Skin epidermis (tissue), 12 donors: ENCODE data around the gene SYCE3.

Experiments
- H3K27ac ChIP-seq, 21 experiments: fragments of 200-600 bp; sonication (generic) in 11 of 21; one replicate each; pipeline ENCODE4 v1.5.0; 2020; ENCODE audit warnings: mild to moderate bottlenecking in 3 of 21, inconsistent platforms in 2 of 21, moderate library complexity in 2 of 21
- H3K4me3 ChIP-seq, 7 experiments: fragments of 200-600 bp; sonication (generic) in 2 of 7; one replicate each; pipeline ENCODE4 v1.5.0; 2020; ENCODE audit warnings: inconsistent platforms in 2 of 7, mild to moderate bottlenecking in 2 of 7, moderate library complexity in 1 of 7

Gene SYCE3

DNA sequence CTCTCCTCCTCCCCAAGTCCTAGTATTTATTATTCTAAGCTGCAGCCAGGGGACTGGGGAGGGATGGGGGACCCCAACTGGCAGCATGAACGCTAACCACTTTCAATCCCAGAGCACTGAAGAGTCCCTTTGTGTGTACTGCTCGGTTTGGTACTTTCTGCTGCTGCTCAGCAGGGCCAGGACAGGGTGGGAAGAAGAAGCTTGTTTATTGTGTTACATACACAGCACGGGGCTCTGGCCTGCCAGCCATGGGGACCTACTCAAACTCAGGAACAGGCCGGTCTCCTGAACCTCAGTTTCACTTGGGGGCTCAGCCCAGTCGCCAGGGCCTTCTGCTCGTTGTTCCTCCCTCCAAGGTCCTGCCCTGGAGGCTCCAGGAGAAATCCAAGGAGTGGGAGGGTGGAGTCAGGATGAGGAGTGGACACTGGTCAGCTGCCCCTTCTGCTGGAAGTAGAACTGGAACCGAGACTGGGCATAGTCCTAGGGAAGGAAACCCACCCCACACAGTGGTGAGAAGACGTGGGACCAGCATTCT is 16.1 kb upstream of the SYCE3 start:
- no peak overlapping the region for H3K4me3 ChIP-seq
- no peak overlapping the region for H3K27ac ChIP-seq

- Histone ChIP-seq H3K4me3 (peak within 1 kb of the TSS in 1 of 7 experiments; percentile 3), H3K27ac (peak within 1 kb of the TSS in 4 of 21 experiments; percentile 3 to 29 (median 16))
These were observed 15.5 kb upstream of the SYCE3 start, which contains the start of gene CPT1B for GRCh38 chr22:50577987-50578775. TSS of gene CPT1B (minus strand) at chr22:50578427. CDS start at chr22:50577915, 512 bp downstream.

DNA sequence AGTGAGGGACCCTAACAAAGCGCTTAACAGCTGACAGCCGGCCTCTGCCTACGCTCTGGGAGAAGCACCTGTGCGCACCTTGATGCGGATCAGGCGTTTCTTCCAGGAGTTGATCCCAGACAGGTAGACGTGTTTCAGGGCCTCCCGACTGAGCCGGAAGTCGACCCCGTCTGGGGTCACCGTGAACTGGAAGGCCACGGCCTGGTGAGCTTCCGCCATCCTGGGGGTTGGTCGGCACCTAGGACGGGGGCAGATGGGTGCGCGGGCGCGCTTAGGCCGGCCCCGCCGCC is 14.9 kb upstream of the SYCE3 start:
- Histone ChIP-seq H3K4me3 (peak overlapping the region in 1 of 7 experiments; percentile 3), H3K27ac (no peak overlapping the region)

DNA sequence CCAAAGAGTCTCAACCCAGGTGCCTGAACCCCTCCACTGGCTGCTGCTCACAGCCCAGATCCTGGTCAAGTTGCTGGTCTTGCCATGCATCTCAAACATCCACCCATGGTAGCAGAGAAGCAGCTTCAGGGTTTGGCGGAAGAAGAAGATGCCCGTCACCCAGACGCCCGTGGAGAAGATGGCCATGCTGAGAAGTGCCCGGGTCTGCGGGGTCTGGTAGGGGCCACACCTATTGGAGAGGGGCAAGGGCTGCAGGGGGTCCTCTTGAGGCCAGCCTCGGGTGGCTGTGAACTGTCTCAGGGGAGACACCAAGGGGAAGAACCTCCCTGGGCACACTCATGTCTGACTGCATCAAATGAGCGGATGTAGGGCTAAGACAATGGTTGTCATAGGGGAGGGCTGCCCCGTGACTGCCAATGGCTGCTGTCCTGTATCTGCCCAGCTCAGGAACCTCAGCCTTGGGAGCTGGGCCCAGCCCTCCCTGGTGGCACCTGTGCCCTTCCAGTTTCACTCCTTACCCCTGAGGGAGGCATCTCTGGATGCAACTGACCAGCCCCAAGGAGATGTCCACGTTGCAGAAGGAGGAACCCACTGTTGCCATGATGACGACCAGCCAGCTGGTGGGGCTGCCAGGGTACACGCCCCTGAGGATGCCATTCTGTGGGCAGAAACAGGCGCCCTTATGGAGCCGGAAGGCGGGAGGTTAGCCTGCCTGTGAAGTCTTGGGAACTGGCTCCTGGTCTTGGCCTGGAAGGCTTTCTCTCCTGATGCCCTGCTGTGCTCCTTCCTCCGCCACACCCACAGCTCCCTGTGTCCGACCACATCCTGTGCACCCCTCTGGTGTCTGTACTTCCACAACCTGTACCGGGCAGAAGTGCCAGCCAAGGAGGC is 14.3 kb upstream of the SYCE3 start:
- H3K4me3 ChIP-seq, result no peak overlapping the region
- H3K27ac ChIP-seq, result no peak overlapping the region

- H3K27ac ChIP-seq, result no peak overlapping the region
- H3K4me3 ChIP-seq, result no peak overlapping the region
These were observed 13.4 kb upstream of the SYCE3 start for GRCh38 chr22:50576070-50576469.

DNA sequence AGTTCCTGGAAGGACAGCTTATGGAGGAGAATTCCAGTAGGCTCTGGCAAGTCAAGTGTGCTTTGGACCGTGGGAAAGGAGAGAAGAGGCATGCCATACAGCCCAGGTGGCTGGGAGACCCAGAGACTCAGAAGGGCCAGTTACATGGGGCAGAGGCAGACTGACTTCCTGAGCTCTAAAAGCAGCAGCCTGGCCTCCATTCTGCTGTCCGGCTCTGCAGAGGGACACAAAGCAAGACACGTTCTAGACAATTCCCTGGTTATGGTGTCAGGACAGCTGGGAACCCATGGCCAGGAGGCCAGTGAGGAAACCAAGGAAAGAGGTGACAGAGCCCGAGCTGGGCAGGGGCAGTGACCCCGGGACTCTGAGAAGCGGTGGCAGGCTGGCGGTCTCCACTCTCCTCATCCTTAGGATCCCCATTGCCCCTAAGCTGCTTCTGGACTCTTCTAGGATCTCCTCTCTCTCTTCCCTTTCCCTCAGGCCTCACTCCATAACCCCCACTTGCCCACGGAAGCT is 12.8 kb upstream of the SYCE3 start:
- H3K4me3 ChIP-seq, result no peak overlapping the region

DNA sequence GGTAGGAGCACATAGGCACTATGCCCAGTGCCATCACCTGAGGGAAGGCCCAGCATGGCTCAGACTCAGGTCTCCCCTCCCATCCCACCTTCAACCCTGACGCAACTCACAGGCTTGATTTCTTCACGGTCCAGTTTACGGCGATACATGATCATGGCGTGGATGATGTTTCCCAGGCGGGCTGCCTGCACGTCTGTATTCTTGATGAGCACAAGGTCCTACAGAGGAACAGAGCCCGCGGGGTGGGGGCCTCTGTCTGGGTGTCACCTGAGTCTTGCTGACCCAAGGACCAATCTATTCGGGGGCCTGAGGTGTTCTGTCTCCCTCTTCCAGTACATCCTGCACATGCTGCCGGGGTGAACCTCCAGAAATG is 11.7 kb upstream of the SYCE3 start:
- Histone ChIP-seq H3K4me3 (no peak overlapping the region), H3K27ac (no peak overlapping the region)

More for the DNA sequence above, 12.8 kb upstream of the SYCE3 start:
- no peak overlapping the region for H3K27ac ChIP-seq

DNA sequence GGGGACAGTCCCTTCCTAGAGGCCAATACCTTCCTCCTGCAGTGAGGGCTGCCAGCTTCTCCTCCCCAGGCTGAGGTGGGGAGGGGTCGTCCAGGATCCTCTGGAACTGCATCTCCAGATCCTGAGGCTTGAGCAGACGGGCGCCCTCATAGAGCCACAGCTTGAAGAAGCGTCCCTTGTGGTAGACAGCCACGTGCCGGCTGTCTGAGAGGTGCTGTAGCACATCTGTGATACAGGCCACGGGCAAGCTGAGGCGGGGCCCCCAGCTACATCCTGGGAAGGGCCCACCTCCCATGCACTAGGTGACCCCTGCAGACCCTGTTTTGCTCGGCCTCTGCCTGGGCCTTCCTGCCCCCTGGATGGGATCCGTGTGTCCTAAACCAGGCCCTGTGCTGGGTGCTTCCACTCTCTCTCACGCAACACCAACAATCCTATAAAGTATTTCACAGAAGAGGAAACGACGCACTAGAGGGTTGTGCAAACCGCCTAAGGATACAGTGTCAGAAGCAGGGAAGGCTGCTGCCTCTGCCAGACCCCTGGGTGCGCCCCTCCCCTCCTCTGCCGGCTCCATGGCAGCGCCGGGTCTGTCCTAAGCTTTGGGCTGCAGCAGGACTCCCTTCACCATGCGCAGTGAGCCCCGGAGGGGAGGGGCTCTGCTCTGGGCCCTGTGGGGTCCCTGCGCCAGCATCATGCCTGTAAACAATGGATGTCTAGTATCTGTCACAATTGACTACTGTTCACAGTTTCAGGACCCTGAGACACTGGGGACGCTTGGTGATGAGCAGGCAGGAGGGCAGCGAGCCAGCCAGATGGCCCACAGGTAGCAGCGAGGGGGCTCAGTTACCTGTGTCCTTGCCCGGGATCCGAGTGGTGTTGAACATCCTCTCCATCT is 11.0 kb upstream of the SYCE3 start:
- Histone ChIP-seq H3K4me3 (no peak overlapping the region), H3K27ac (no peak overlapping the region)

GRCh38 chr22:50572965-50573364 is 10.2 kb upstream of the SYCE3 start:
- H3K27ac ChIP-seq, result no peak overlapping the region
- no peak overlapping the region for H3K4me3 ChIP-seq

DNA sequence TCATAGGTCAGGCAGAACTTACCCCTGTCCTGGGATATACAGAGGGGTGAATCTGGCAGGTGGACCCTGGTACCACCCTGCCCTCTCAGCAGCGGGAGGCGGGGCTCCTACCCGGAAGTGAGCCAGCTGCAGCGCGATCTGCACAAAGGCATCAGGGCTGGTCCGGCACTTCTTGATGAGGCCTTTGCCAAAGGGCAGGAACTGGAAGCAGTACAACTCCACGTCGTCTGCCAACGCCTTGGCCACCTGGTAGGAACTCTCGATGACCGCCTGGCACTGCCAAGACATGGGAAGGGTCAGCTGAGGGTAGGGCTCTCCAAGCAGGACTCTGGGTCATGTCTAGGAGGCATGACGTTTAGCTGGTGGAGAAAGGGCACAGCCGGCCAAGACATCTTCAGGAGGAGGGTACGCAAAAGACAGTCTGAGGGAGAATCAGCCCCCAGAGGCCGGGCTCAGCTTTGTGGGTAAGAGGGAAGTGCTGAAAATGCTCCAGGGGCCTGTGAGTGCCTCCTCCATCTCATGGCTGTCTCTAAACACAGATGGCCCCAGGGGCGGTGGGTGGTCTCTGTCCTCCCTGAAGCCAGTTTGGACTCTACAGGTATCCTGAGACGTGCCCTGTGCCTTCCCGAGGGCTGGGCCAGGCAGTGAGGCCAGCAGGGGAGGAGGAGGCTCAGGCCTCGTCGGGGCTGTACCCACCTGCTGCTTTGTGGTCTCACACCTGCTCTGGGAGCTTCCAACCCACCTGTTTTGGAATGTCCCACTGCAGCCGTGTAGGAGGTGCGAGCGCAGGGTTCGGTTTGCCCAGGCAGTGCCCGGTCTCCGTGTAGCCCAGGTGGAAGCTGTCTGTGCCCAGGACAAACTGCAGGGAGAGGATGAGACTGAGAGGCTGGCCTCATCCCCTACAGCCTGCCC is 8.8 kb upstream of the SYCE3 start:
- Histone ChIP-seq H3K4me3 (no peak overlapping the region), H3K27ac (no peak overlapping the region)

DNA sequence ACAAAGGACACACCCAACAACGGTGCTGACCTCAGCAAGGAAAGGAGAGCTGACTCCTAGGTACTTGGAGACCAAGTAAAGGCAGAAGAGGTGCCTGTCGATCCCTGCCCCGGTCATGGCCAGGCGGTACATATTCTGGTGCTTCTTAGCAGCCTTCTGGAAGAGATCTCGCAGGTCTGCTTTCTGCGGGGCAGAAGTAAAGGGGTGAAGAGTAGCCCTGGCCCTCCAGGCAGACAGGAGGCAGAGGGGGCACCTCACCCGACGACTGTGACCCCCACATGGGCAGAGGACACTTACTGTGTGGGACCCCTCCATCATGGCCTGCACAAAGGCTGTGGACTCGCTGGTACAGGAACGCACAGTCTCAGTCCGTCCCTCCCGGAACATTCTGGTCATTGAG is 8.1 kb upstream of the SYCE3 start:
- H3K4me3 ChIP-seq, result no peak overlapping the region
- no peak overlapping the region for H3K27ac ChIP-seq

DNA sequence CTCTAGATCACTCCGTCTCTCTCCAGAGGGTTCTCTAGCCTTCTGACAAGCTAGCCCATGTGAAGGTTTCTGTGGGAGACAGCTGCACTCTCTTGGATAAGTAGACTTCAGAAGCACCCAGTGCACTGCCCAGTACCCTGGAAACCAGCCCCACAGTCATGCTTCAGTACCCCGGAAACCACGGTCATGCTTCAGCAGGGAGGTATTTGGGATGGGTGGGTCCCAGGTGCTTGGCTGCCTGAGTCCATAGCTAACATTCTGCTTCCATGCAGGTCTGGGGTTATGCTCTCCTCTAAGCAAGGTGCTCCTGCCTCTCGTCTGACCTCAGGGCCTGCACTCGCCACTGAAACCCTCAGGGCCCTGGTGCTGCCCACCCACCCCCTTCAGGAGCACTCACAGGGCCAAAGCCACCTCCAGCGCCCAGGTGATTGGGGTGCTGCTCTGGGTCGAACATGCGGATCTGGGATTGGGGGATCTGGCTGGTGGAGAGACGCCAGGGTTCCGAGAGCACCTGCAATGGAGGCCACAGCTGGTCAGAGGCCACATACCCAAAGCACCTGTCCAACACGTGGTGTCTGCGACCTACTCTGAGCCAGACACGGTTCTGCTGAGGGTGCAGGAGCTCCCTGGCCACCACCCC is 7.3 kb upstream of the SYCE3 start:
- no peak overlapping the region for H3K4me3 ChIP-seq

GRCh38 chr22:50569041-50569459 is 6.3 kb upstream of the SYCE3 start:
- no peak overlapping the region for H3K4me3 ChIP-seq
- peak overlapping the region in 2 of 21 experiments; percentile 35 to 50 for H3K27ac ChIP-seq

More for the DNA sequence above, 7.3 kb upstream of the SYCE3 start:
- no peak overlapping the region for H3K27ac ChIP-seq

DNA sequence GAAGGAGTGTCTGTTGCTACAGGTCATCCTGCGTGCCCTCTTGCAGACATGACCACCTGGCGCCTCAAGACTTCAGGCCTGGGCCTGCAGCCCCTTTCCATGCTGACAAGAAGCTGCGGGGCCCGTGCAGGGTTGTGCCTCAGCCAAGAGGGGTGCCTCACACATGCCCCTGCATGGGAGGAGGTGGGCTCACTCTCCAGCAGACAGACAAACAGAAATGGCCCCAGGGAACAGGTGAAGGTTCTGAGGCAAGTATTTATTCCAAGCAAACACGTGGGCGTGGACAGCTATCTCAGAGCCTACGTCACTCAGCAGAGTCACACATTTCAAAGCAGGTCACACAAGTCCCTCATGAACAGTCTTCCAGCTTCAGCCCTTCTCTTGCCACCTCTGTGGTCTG is 5.9 kb upstream of the SYCE3 start:
- peak overlapping the region in 2 of 21 experiments; percentile 1 to 50 for H3K27ac ChIP-seq
- H3K4me3 ChIP-seq, result no peak overlapping the region

DNA sequence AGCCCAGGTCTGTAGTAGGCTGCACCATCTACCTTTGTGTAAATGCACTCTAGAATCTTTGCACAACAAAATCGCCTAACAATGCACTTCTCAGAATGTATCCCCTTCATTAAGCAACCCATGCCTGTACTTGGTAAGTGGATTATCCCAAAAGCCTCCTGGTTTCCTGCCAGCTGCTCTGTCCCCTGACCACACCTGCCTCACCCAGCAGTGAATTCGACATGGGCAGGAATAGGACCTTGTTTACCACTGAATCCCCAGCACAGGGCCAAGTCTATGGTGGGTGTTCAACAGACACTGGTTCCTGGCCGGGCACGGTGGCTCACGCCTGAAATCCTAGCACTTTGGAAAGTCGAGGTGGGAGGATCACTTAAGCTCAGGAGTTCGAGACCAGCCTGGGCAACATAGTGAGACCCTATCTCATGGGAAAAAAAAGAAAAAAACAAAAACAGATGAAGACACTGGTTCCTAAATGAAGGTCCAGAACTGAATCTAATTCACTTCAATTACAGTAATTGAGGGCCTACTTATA is 5.1 kb upstream of the SYCE3 start:
- Histone ChIP-seq H3K27ac (no peak overlapping the region), H3K4me3 (no peak overlapping the region)

GRCh38 chr22:50564289-50564688 is 1.6 kb upstream of the SYCE3 start:
- Histone ChIP-seq H3K27ac (peak overlapping the region in 3 of 21 experiments; percentile 77 to 92 (median 92)), H3K4me3 (peak overlapping the region in 1 of 7 experiments; percentile 64)

DNA sequence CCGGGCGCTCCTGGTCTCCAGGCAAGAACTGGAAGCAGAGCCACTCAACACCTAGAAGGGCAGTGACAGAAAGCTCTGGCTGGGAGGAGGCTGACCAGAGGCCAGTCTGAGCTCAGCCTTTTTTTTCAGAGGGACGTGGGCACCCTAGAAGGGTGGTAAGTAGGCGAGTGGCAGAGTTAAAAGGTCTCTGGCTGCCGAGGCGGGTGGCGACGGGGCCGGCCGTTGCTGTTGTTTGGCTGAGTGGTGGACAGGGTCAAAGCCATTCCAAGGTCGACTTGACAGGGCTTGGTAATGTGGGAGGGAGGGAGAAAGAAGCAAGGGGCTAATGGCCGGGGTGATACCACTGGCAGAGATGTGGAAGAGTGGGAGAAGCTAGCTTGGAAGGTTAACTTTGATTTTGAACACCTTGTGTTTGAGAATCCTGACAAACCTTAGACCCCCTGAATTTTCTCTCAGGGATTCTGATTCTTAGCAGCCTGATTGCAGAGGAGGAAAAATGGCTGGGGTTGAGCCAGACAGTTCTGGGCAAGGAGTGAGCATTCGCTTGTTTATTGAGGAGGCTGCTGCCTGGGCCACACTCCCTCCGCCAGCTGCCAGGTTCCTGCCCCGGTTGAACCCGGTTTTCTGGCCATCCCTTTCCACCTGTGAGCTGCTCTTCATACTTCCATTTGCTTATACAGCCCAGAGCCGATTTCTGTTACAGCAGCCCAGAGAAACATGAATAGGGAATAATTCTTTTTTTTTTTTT is 868 bp upstream of the SYCE3 start:
- peak overlapping the region in 19 of 21 experiments; percentile 34 to 92 (median 77) for H3K27ac ChIP-seq
- peak overlapping the region; percentile 47 to 64 (median 52) for H3K4me3 ChIP-seq
